ENCODE results near the gene PCP2. TPM values are rescaled to one million over a fixed set of nuclear protein-coding genes. Genes with fewer than 3 reads are reported as not detected.
A peak's percentile ranks its signal among the peaks of the same experiment; 100 is the strongest.

Gene PCP2
- total and polyA plus RNA-seq, 2 of the 13 experiments (the other 11 are each of a cell fraction or from before 2014, with no cell fraction given), result 0.62 TPM; not detected in 1

GRCh38 chr19:7680606-7681339, 47.3 kb upstream of the PCP2 start, which contains the start of gene TRAPPC5 (continued):
- TF ChIP-seq ZNF276 (CRISPR knock-in tag; IDR thresholded peaks at IDR 0.05; ENCODE audit: low read depth), result 0 out of 2 replicates have a peak, but pooled peaks have one; percentile 50
- TF ChIP-seq ZNF3 (CRISPR knock-in tag; IDR thresholded peaks at IDR 0.05), result no peak
- peak; percentile 81; the same call in 1 of the 2 replicates for TF ChIP-seq YEATS4 (CRISPR knock-in tag; IDR thresholded peaks at IDR 0.05; ENCODE audit: borderline replicate concordance)
- TF ChIP-seq SRSF4 (IDR thresholded peaks at IDR 0.05; ENCODE audit: low read depth, low read length, poor library complexity, severe bottlenecking), result no peak
- no peak for TF ChIP-seq PHF5A (CRISPR knock-in tag; IDR thresholded peaks at IDR 0.05; ENCODE audit: low read depth, unreplicated experiment)
- no peak for TF ChIP-seq SKIL (CRISPR knock-in tag; IDR thresholded peaks at IDR 0.05; ENCODE audit: borderline replicate concordance)
- TF ChIP-seq ZBTB25 (CRISPR knock-in tag; IDR thresholded peaks at IDR 0.05), result no peak
- no peak for TF ChIP-seq ZNF800 (CRISPR knock-in tag; IDR thresholded peaks at IDR 0.05)
- no peak for TF ChIP-seq ZSCAN30 (CRISPR knock-in tag; IDR thresholded peaks at IDR 0.05)
- TF ChIP-seq RFX3 (CRISPR knock-in tag; IDR thresholded peaks at IDR 0.05), result no peak
